Right kidney (tissue), 9 donors: Measurements from ENCODE around the gene FTCDNL1.

Experiments
- DNase-seq: peaks from one replicate; pipeline ENCODE4 v3.0.0-alpha.2; 2016
- long read RNA-seq, 8 donors: transcript quantifications; one replicate each; lab custom pipeline, GENCODE V29; 2026

Gene FTCDNL1
- long read RNA-seq, donor 1, partial matches to known transcripts, result 0 of 1 reads
- long read RNA-seq, donor 1, other reads (novel, unspliced or antisense), result 0 of 1 reads
- long read RNA-seq, donor 2, result 0 reads
- long read RNA-seq, donor 3, result 0 reads
- long read RNA-seq, donor 4, result 0 reads
- long read RNA-seq, donor 5, partial matches to known transcripts, result 0 of 1 reads
- long read RNA-seq, donor 5, other reads (novel, unspliced or antisense), result 0 of 1 reads
- long read RNA-seq, donor 6, result 0 reads
- long read RNA-seq, donor 7, partial matches to known transcripts, result 0 of 1 reads
- long read RNA-seq, donor 7, other reads (novel, unspliced or antisense), result 0 of 1 reads
- long read RNA-seq, donor 8, result 0 reads

- peak; percentile 82 for DNase-seq
These were observed at the start of gene FTCDNL1 for GRCh38 chr2:199850718-199851500. Gene FTCDNL1, minus strand, starts transcription at chr2:199851192. Its CDS starts 2,230 bp downstream, at chr2:199848962.

GRCh38 chr2:199896617-199897016 lies 45.6 kb upstream of the FTCDNL1 start:
- DNase-seq, result no peak

GRCh38 chr2:199895406-199895805 lies 44.4 kb upstream of the FTCDNL1 start:
- DNase-seq, result no peak

- no peak for DNase-seq
These were observed 32.7 kb upstream of the FTCDNL1 start for GRCh38 chr2:199883474-199884212.

- no peak for DNase-seq
These were observed 31.7 kb upstream of the FTCDNL1 start for GRCh38 chr2:199882667-199883066.

DNA sequence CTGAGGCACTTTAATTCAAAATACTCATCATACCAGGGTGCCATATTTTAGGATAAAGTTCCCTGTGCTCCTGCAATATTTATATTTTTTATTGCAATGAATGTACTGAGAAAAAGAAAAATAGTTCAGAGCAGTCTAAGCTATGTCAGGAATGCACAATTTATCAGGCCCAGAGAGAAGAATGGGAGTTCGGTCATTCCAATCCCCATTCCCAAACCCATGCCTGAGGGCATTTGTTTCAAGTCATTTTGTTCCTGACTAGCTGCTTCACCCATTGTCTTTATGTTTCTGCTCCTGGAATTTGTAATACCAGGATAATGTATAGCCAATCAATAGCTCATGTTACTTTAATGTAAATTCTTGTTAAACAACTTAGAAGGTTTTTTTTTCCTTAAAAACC lies 24.4 kb upstream of the FTCDNL1 start:
- DNase-seq, result no peak

- DNase-seq, result no peak
These were observed 23.2 kb upstream of the FTCDNL1 start for GRCh38 chr2:199874209-199874608.

- DNase-seq, result no peak
These were observed 19.6 kb upstream of the FTCDNL1 start for GRCh38 chr2:199870581-199870980.

DNA sequence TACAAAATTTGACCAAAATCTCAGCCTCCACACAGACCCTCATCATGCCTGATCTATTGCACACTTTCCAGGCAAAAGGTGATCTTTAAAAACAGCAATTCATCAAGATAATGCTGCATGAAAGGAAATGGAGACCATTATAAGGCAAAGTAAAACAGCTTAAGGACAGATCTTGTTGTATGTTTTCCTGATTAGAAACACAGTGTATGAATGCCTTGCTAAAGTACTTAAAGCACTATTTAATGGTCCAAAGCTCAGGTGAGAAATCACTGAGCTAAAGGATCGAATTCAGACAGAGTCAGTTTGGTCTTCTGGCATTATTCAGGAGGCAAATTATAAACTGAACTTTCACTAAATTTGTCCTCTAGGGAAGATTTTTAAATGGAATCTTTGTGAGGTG lies 18.7 kb upstream of the FTCDNL1 start:
- no peak for DNase-seq

DNA sequence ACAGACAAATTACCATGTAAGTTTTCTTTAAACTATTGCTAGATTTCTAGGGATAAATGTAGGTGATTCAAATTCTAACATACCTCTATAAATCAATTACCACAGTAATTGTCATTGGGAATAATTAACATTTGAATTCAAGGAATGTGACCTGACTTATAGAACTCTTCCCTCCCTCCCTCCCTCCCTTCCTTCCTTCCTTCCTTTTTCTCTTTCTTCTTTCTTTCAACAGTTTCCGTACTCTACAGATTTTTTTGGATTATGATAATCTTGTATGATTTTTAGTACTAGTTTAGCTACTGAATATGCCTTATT lies 18.2 kb upstream of the FTCDNL1 start:
- no peak for DNase-seq

GRCh38 chr2:199868431-199869226 lies 17.6 kb upstream of the FTCDNL1 start:
- no peak for DNase-seq

DNA sequence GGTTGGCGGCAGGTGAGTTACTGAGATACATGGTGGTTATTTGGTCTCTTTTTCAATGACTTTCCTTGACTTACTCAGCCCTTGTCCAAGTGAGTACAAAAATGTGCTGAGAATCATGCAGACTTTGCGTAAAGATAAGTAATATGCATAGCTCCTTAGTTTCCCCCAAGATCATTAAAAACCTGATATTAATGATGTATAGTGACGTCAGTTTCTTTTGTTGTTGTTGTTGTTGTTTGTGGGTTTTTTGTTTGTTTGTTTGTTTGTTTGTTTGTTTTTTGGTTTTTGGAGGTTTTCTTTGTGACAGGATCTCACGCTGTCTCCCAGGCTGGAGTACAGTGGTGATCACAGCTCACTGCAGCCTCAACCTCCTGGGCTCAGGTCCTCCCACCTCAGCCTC lies 14.9 kb upstream of the FTCDNL1 start:
- DNase-seq, result no peak

DNA sequence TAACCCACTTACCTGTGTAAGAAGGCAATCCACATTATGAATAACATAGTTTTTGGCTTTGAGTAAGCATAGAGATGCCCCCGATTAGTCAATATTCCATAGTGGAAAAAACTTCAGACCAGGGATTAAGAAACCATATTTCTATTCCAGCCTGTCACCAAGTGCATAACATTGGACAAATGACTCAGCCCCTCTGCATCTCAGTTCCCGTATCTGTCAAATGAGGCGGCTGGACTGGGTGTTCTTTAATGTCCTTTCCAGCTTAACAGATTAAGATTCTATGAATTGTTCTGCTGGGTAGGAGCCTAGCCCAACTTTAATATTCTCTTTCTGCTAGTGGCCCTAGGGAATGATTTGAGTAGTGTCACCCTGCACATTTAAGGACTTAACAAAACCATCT lies 11.8 kb upstream of the FTCDNL1 start:
- no peak for DNase-seq

GRCh38 chr2:199861132-199861774 lies 10.3 kb upstream of the FTCDNL1 start:
- no peak for DNase-seq

DNA sequence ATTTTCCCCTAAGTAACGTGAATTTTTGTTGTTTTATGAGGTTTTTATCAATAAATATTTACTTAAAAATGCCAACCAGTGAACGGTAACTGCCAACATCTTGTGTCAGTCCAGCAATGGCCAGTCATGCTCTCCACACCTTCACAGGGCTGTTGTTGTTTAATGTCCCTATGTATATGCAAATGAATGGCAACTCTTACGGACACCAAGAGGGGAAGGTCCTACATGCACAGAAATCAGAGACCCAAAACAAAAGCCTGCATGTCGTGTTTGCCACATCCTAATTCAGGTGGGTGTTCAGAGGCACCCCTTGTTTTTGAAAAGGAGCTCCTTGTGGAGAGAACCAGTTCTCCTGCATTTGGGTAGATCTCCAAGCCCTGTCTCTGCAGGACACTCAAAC lies 4.8 kb upstream of the FTCDNL1 start:
- no peak for DNase-seq

DNA sequence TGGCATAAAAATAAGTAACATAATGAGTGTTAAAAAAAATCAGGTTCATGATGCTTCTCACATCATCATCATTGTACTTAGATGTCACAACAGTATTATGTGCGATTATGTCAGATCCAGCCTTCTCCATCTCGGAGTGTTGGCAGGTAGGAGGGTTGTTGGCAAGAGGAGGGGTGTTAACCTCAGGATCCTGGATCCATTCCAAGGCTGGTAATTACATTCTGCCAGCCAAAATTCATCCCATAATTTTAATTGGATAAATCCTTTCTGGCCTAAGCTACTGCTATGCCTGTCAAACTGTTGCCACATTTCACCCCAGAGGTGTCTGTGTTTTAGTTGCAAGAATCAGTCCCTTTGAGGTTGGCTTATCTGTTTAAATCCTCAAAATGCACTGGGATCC lies 891 bp upstream of the FTCDNL1 start:
- no peak for DNase-seq

DNA sequence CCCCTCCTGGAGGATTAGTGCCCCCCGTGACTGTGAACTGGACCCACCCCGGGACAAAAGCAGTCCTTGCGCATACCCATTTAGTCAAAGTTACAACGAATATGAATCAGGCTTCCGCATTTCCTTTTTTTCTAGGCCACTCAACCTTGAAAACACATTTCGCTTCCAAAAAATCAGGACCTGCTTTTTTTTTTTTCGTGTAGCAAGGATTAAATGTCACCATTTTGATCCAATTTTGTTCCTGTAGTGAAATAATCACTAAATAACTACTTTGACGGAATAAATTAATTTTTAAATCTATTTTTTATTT lies 464 bp upstream of the FTCDNL1 start:
- no peak for DNase-seq

DNA sequence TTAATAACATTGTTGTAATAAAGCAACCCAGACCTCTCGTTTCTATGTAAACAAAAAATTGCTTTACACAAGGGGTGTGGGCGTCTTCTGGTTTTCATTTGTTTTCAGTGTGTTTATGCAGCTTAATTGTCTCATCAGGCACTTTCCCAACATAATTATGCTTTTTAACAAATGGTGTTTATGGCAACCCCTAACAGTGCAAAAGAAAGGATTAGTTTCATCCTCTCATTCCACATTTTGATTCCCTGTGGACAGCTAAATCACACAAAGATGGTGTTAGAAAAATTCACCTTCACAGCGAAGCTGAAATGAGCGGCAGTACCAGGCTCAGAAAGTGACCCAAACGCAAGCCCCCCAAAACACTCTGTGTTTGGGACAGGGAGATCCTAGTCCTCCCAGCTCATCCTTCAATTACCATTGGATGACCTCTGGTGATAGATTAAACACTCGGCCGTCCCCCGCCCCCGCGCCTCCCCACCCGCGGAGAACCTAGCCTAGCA lies 724 bp downstream of the FTCDNL1 start:
- DNase-seq, result peak; percentile 10

DNA sequence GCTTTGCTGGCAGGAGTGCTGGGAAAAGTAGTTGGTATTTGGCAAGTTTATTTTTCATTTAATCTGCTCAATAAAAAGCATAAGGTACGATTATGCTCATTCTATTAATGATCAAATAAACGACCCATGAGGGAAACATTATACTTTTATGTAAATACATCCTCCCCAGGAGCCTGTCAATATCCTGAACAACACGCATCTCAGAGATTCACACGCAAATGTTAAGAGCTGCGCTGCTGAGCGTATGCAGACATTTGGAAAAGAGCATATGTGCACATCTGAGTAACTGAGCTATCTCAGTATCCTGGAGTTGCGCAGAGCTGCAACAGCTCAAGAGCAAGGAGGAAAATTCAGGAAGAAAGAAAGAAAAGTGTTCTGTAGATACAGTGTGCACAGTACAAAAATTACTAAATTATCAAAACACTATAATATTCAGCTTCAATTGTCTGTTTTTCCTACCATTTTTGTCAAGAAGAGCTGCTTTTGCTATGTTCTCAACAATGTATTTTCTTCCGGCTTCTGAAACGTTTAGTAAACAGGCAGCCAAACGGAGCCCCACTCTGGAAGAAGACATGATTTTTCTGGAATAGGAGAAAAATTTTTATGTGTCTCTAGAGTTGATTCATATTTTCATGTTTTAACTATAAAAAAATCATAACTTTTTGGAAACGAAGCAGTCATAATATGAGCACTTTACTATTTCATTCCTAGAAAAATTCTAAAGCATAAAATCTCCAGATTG lies 2.4 kb downstream of the FTCDNL1 start:
- DNase-seq, result no peak

GRCh38 chr2:199847181-199847864 lies 3.7 kb downstream of the FTCDNL1 start:
- DNase-seq, result no peak
